Trophoblast cell (in vitro differentiated cells and primary cell): Measurements from ENCODE around the gene LRP1B.
A peak's percentile ranks its signal among the peaks of the same experiment; 100 is the strongest.

Experiments used
- DNase-seq, 2 donors: peaks; one replicate each; pipeline ENCODE4 v3.0.0-alpha.2; 2016
- H2AFZ ChIP-seq: 2 replicates; pipeline ENCODE4 v1.6.1; 2013; ENCODE audit warnings: low read length, moderate library complexity, mild to moderate bottlenecking; ENCODE audit not compliant: insufficient read depth, poor library complexity
- H2AK5ac ChIP-seq: 2 replicates; pipeline ENCODE4 v1.6.1; 2013; ENCODE audit warnings: mild to moderate bottlenecking, low read length
- H2BK120ac ChIP-seq: 2 replicates; pipeline ENCODE4 v1.6.1; 2013; ENCODE audit warnings: low read length, mild to moderate bottlenecking, moderate library complexity; ENCODE audit not compliant: insufficient read depth, poor library complexity
- H2BK12ac ChIP-seq: 2 replicates; pipeline ENCODE4 v1.6.1; 2013; ENCODE audit warnings: mild to moderate bottlenecking, low read length, moderate library complexity
- H2BK5ac ChIP-seq: 2 replicates; pipeline ENCODE4 v1.6.1; 2013; ENCODE audit warnings: low read length, low read depth, moderate library complexity, mild to moderate bottlenecking; ENCODE audit not compliant: poor library complexity
- H3K14ac ChIP-seq: 2 replicates; pipeline ENCODE4 v1.6.1; 2013; ENCODE audit warnings: mild to moderate bottlenecking, low read length
- H3K18ac ChIP-seq: 2 replicates; pipeline ENCODE4 v1.6.1; 2013; ENCODE audit warnings: mild to moderate bottlenecking, low read length
- H3K23ac ChIP-seq: 2 replicates; pipeline ENCODE4 v1.6.1; 2013; ENCODE audit warnings: low read length
- H3K27ac ChIP-seq: 2 replicates; pipeline ENCODE4 v1.5.1; 2013; ENCODE audit warnings: low read depth, mild to moderate bottlenecking, inconsistent platforms, low read length, moderate library complexity
- H3K27me3 ChIP-seq: 2 replicates; pipeline ENCODE4 v1.6.1; 2013; ENCODE audit warnings: inconsistent platforms, mild to moderate bottlenecking, low read length, moderate library complexity; ENCODE audit not compliant: insufficient read depth
- H3K36me3 ChIP-seq, 2 experiments: 1 replicate in 1 of 2; 2 replicates in 1 of 2; pipeline ENCODE4 v1.6.1; 2013; ENCODE audit warnings: low read length in 2 of 2, mild to moderate bottlenecking in 2 of 2, moderate library complexity in 1 of 2; ENCODE audit not compliant: insufficient read depth in 2 of 2, control insufficient read depth in 1 of 2
- H3K4ac ChIP-seq: 2 replicates; pipeline ENCODE4 v1.6.1; 2013; ENCODE audit warnings: low read depth, mild to moderate bottlenecking, low read length, moderate library complexity
- H3K4me1 ChIP-seq, 2 experiments: 1 replicate in 1 of 2; 2 replicates in 1 of 2; pipeline ENCODE4 v1.6.1; 2013; ENCODE audit warnings: low read length in 2 of 2, mild to moderate bottlenecking in 2 of 2, moderate library complexity in 1 of 2; ENCODE audit not compliant: insufficient read depth in 2 of 2, control insufficient read depth in 1 of 2
- H3K4me2 ChIP-seq: 2 replicates; pipeline ENCODE4 v1.6.1; 2013; ENCODE audit warnings: inconsistent platforms, mild to moderate bottlenecking, low read length, moderate library complexity
- H3K4me3 ChIP-seq: 2 replicates; pipeline ENCODE4 v1.5.1; 2013; ENCODE audit warnings: mild to moderate bottlenecking, low read depth, low read length, inconsistent platforms
- H3K79me1 ChIP-seq: one replicate; pipeline ENCODE4 v1.6.1; 2013; ENCODE audit warnings: low read length
- H3K79me2 ChIP-seq: 2 replicates; pipeline ENCODE4 v1.6.1; 2013; ENCODE audit warnings: low read length, mild to moderate bottlenecking; ENCODE audit not compliant: control insufficient read depth, insufficient read depth, poor library complexity
- H3K9ac ChIP-seq: 2 replicates; pipeline ENCODE4 v1.6.1; 2013; ENCODE audit warnings: mild to moderate bottlenecking, low read length
- H3K9me3 ChIP-seq: 2 replicates; pipeline ENCODE4 v1.6.1; 2013; ENCODE audit warnings: low read depth, mild to moderate bottlenecking, control low read depth, inconsistent platforms, low read length; ENCODE audit not compliant: insufficient read depth
- H4K12ac ChIP-seq: 2 replicates; pipeline ENCODE4 v1.6.1; 2013; ENCODE audit warnings: low read depth, mild to moderate bottlenecking, low read length, moderate library complexity
- H4K8ac ChIP-seq: 2 replicates; pipeline ENCODE4 v1.6.1; 2013; ENCODE audit warnings: low read depth, mild to moderate bottlenecking, low read length, moderate library complexity
- H4K91ac ChIP-seq: one replicate; pipeline ENCODE4 v1.6.1; 2013; ENCODE audit warnings: low read depth, mild to moderate bottlenecking, low read length, moderate library complexity
- WGBS: extraction: QIAGEN DNeasy Blood & Tissue Kit; methylation state at CpG from one replicate; pipeline ENCODE4 v1.1.7; 2013; ENCODE audit warnings: missing lambda C conversion rate; ENCODE audit not compliant: insufficient read length, insufficient coverage; ENCODE audit errors: extremely low coverage; 5-methylcytosine and 5-hydroxymethylcytosine counted together

The LRP1B gene

DNA sequence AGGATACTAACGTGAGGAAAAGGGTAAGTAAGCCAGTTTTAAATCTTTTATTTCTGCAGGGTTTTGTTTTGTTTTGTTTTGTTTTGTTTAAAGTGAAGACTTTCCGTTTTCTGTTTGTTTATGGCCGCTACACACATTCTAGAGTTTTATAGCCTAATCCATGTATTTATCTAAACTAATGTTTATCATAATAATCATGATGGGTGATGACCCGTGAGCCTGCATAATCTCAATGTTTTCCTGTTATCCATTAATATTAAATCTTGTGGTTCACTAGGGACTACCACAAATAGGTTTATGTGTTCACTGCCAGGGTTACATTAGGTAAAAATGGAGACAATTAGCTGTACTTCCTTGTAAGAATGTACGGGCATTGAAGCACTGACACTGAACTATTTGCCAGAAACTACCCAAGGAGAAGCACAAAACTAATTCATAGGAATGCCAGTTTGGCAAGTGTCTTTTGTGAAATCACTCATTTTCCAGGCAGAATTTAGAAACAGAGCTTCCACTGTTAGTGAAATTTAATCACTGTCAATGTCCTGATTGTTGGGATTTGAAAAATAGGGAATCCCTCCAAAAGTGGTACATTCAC lies 574.8 kb downstream of the LRP1B start:
- H3K4me3 ChIP-seq = no peak overlapping the region
- no peaks in the 10 kb centered on the region for H3K27me3 ChIP-seq
- H2BK5ac ChIP-seq = no peak overlapping the region
- H3K4me1 ChIP-seq = no peaks in the 10 kb centered on the region
- no peak overlapping the region for H3K4ac ChIP-seq
- no peak overlapping the region for H2BK120ac ChIP-seq
- no peak overlapping the region for H3K9ac ChIP-seq
- WGBS = no CpG with 5 or more reads among the region's 5 CpGs
- H3K23ac ChIP-seq = no peak overlapping the region
- no peaks in the 10 kb centered on the region for H3K36me3 ChIP-seq
- no peak overlapping the region for H3K14ac ChIP-seq
- no peaks in the 10 kb centered on the region for H3K9me3 ChIP-seq
- no peak overlapping the region for H4K8ac ChIP-seq
- H3K27ac ChIP-seq = no peak overlapping the region
- H2BK12ac ChIP-seq = no peak overlapping the region
- no peak for DNase-seq
- H2AFZ ChIP-seq = no peak overlapping the region
- no peak overlapping the region for H4K91ac ChIP-seq
- no peak overlapping the region for H3K4me2 ChIP-seq
- no peaks in the 10 kb centered on the region for H3K79me2 ChIP-seq
- no peaks in the 10 kb centered on the region for H3K79me1 ChIP-seq
- H3K18ac ChIP-seq = no peak overlapping the region
- H4K12ac ChIP-seq = no peak overlapping the region
- H2AK5ac ChIP-seq = no peak overlapping the region

DNA sequence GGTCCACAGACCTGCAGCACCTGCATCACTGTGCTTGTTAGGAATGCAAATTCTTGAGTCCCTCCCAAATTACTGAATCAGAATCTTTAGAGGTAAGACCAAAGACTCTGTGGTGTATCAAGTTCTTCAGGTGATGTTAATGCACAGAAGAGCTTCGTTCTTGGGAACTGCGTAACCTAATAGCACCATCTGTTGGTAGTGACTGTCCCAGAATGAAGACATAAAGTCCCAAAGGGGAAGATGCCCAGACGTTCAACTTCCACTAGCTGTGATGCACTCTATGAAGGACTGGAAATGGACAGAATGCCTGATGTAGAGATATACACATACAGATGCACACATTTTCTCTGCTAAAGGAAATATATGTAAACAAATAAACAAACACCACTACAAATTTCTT lies 576.0 kb downstream of the LRP1B start:
- Histone ChIP-seq H2BK5ac (no peak overlapping the region), H3K79me1 (no peaks in the 10 kb centered on the region), H4K12ac (no peak overlapping the region), H2AK5ac (no peak overlapping the region), H2AFZ (no peak overlapping the region), H3K27ac (no peak overlapping the region), H3K27me3 (no peaks in the 10 kb centered on the region), H3K9ac (no peak overlapping the region), H3K79me2 (no peaks in the 10 kb centered on the region), H3K36me3 (no peaks in the 10 kb centered on the region), H3K4me1 (no peaks in the 10 kb centered on the region), H4K91ac (no peak overlapping the region), H2BK12ac (no peak overlapping the region), H4K8ac (no peak overlapping the region), H3K23ac (no peak overlapping the region), H3K4ac (no peak overlapping the region), H2BK120ac (no peak overlapping the region), H3K4me2 (no peak overlapping the region), H3K14ac (no peak overlapping the region), H3K9me3 (no peaks in the 10 kb centered on the region), H3K18ac (no peak overlapping the region), H3K4me3 (no peak overlapping the region)
- WGBS = no CpG with 5 or more reads among the region's 3 CpGs
- DNase-seq = peak in 1 of 2 donors; percentile 32

DNA sequence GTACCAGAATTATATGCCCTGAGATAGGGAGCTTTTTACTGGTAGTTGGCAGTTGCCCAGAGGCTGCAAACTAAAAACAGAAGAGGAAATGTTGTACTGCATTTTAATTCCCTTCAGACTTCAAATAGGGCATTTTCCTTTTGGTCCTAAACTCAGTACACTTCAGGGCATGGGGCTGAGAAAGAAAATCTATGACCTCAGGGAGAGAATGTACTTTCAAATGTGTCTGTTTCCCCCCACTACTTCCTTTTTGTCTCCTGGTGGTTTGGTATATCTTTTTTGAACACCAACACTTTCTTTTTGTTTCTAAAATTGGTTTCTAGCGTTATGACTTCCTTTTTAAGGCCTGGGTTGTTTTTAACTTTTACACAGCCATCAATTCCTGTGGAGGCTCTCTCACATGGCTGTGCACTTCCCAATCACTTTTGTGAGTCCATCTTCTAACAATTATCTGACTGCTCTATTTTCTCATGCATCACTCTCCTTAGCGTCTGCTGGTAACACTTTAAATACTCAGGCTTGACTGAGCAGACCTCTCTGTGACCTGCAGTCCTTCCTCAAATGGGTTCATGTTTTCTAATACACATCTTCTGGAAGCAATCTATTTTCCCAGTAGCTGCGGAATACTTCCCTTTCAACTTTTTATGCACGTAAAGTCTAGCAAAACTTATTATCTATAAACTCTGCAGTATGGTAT lies 596.0 kb downstream of the LRP1B start:
- Histone ChIP-seq H3K9ac (no peak overlapping the region), H2BK5ac (no peak overlapping the region), H2BK12ac (no peak overlapping the region), H3K9me3 (no peaks in the 10 kb centered on the region), H2AK5ac (no peak overlapping the region), H3K27me3 (no peaks in the 10 kb centered on the region), H3K36me3 (no peaks in the 10 kb centered on the region), H4K91ac (no peak overlapping the region), H3K4me2 (no peak overlapping the region), H2BK120ac (no peak overlapping the region), H3K18ac (no peak overlapping the region), H3K79me1 (no peaks in the 10 kb centered on the region), H4K8ac (no peak overlapping the region), H4K12ac (no peak overlapping the region), H2AFZ (no peak overlapping the region), H3K23ac (no peak overlapping the region), H3K14ac (no peak overlapping the region), H3K4me1 (peaks cover 0 to 2% of the 10 kb centered on the region in 2 experiments), H3K79me2 (no peaks in the 10 kb centered on the region), H3K27ac (no peak overlapping the region), H3K4me3 (no peak overlapping the region), H3K4ac (no peak overlapping the region)
- no peak for DNase-seq
- WGBS = no CpG with 5 or more reads among the region's 4 CpGs

DNA sequence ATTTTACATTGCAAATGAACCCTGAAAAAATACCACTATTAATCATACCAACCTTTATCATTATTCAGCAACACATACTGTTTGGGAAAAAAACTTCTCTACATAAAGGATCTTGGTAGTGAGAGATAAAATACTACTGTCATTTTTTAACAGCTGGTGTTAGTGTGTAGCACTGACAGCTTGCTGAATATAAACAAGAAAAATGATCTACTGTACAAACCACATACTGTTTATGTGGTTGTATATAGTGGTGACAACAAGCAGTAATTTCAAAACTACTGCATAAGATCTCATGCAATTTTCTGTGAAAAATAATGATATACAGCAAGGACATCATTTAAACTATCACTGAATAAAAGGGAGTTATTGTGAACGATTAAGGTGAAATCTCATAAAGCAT lies 601.2 kb downstream of the LRP1B start:
- no peaks in the 10 kb centered on the region for H3K27me3 ChIP-seq
- H3K27ac ChIP-seq = no peak overlapping the region
- H3K23ac ChIP-seq = no peak overlapping the region
- H3K4me1 ChIP-seq = no peaks in the 10 kb centered on the region
- H2BK120ac ChIP-seq = no peak overlapping the region
- no peaks in the 10 kb centered on the region for H3K36me3 ChIP-seq
- H3K4me2 ChIP-seq = no peak overlapping the region
- no peak overlapping the region for H2AK5ac ChIP-seq
- H3K18ac ChIP-seq = no peak overlapping the region
- H3K79me1 ChIP-seq = no peaks in the 10 kb centered on the region
- DNase-seq = no peak
- H4K8ac ChIP-seq = no peak overlapping the region
- no peaks in the 10 kb centered on the region for H3K9me3 ChIP-seq
- H3K4me3 ChIP-seq = no peak overlapping the region
- no peak overlapping the region for H2AFZ ChIP-seq
- H3K9ac ChIP-seq = no peak overlapping the region
- H3K79me2 ChIP-seq = no peaks in the 10 kb centered on the region
- H4K12ac ChIP-seq = no peak overlapping the region
- no peak overlapping the region for H3K14ac ChIP-seq
- H2BK12ac ChIP-seq = no peak overlapping the region
- WGBS = no CpG with 5 or more reads among the region's 1 CpG
- no peak overlapping the region for H2BK5ac ChIP-seq
- H4K91ac ChIP-seq = no peak overlapping the region
- H3K4ac ChIP-seq = no peak overlapping the region
